Measurements from ENCODE around the gene SEMA3G.

SEMA3G gene

DNA sequence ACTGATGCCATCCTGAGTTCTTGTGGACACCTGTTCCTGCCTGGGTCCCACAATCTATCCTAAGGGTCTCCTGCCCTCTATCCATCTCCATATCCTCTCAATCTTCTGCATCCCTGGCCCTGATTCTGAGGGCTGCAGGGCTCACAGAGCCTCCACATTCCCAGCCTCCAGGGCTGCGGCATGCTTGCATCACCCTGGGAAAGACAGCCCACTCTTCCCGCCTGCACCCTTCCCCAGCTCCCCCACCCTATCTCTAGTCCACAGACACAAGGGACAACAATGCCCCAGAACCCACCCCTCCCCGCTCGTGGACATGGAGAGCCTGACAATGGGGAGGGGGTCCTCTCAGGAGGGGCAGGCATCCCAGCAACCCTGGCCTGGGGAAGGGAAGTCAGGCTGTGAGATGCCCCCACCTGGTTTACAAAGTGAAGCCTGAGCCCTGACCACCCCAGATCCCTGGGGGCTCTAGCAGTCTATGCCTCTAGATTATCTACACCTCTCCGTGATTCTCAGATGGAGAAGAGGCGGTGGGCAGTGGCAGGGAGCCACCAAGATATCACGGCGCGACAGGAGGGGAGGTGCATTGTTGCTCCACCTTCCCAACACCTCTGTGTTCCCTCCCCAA lies 10.3 kb downstream of the SEMA3G start:
- TF ChIP-seq, protein P1, sequence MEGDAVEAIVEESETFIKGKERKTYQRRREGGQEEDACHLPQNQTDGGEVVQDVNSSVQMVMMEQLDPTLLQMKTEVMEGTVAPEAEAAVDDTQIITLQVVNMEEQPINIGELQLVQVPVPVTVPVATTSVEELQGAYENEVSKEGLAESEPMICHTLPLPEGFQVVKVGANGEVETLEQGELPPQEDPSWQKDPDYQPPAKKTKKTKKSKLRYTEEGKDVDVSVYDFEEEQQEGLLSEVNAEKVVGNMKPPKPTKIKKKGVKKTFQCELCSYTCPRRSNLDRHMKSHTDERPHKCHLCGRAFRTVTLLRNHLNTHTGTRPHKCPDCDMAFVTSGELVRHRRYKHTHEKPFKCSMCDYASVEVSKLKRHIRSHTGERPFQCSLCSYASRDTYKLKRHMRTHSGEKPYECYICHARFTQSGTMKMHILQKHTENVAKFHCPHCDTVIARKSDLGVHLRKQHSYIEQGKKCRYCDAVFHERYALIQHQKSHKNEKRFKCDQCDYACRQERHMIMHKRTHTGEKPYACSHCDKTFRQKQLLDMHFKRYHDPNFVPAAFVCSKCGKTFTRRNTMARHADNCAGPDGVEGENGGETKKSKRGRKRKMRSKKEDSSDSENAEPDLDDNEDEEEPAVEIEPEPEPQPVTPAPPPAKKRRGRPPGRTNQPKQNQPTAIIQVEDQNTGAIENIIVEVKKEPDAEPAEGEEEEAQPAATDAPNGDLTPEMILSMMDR (IDR thresholded peaks at IDR 0.05; ENCODE audit: extremely low read depth, missing control alignments), result no peak

DNA sequence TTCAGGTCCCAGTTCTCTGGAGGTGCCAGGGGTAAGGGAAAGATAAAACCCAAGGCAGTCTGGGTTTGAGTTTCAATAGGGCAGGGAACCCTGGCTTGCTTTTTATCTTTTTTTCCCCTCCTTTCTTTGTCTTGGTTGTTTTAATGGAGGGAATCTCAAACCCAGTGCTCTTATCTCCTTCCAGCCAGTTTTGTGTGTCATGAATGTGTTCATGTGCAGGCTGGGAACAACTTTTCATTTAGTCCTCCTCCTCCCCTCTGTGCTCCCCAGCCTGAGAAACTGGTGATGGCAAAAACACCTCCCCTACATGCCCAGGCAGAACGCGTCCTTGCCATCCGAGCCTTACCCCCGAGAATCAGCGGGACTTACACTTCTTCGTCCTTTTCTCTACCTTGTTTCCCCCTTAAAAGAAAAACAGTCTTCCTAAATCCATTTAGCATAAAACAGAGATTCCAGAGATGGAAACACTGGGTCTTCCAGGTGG lies 10.9 kb downstream of the SEMA3G start:
- no peak for DNase-seq (ENCODE audit: low spot score)
- TF ChIP-seq, protein P1 (IDR thresholded peaks at IDR 0.05; ENCODE audit: extremely low read depth, missing control alignments), result no peak

More for the DNA sequence above, 10.3 kb downstream of the SEMA3G start:
- no peak for DNase-seq (ENCODE audit: low spot score)

DNA sequence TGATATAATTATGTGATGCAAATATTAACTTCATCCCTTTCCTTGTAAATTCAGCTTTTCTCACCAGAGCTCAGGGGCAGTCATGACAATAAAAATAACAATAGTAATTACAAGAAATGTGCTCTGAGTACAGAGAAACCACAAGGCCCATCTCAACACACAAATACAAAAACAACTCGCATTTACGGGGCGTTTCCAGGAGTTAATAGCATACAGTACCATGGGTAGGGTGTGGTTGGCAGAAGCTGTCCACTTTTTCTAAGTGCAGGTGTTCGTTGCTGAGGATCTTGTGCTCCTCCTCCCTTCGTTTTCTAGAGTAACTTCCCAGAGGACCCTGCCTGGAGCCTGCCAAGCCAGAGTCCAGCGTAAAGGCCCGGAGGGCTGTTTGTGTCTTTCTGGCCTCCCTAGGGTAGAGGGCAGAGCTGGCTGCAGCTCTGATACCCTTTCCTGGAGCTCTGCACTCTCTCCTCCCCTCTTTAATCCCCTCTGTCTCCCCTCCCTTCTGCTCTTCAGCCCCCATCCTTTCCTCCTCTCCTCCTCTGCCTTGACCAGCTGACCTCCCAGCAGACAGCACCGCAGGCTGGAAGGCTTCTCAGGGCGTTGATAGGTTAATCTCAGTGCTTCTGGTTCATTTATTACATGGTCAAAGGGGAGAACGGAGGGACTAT lies 11.4 kb downstream of the SEMA3G start:
- no peak for DNase-seq (ENCODE audit: low spot score)
- TF ChIP-seq, protein P1 (IDR thresholded peaks at IDR 0.05; ENCODE audit: extremely low read depth, missing control alignments), result no peak

DNA sequence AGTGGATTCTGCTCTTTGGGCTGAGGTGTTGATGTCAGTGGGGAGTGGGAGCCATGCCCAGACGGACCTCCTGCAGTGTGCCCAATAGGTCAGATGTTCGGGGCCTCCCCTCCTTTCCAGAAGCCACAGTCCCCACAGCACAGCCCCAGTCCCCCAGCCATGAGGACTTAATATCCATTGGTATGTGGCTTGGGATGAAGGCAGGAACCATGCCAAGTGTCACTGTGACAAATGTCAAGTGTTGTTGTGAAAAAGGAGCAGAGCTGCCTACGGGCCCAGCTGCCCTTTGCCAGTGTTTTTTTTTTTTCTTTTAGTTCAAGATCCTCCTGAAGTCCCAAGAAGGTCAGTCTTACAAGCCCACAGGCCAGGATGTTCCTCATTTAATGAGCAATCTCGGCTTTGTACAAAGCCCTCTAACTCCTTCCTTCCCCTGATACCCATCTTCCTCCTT lies 12.2 kb downstream of the SEMA3G start:
- TF ChIP-seq, protein P1 (IDR thresholded peaks at IDR 0.05; ENCODE audit: extremely low read depth, missing control alignments), result no peak
- no peak for DNase-seq (ENCODE audit: low spot score)

DNA sequence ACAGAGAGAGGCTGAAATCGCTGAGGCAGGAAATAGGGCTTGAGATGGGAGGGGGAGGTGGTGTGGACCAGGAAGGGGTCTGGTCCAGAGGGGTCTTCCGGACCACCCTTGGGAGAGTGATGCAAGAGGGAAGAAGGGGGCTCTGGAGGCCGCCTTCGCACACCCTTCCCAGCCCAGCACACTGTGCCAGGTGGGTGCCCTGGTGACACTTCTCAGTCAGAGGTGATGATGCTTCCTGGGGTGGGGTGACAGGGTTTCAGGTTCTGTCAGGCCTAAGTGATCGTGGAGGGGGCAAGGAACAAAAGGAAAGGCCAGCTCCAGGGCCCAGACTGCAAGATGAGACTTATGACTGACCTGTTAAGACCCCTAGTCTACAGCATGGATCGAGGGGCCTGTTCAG lies 12.7 kb downstream of the SEMA3G start:
- no peak for DNase-seq (ENCODE audit: low spot score)
- TF ChIP-seq, protein P1 (IDR thresholded peaks at IDR 0.05; ENCODE audit: extremely low read depth, missing control alignments), result no peak

DNA sequence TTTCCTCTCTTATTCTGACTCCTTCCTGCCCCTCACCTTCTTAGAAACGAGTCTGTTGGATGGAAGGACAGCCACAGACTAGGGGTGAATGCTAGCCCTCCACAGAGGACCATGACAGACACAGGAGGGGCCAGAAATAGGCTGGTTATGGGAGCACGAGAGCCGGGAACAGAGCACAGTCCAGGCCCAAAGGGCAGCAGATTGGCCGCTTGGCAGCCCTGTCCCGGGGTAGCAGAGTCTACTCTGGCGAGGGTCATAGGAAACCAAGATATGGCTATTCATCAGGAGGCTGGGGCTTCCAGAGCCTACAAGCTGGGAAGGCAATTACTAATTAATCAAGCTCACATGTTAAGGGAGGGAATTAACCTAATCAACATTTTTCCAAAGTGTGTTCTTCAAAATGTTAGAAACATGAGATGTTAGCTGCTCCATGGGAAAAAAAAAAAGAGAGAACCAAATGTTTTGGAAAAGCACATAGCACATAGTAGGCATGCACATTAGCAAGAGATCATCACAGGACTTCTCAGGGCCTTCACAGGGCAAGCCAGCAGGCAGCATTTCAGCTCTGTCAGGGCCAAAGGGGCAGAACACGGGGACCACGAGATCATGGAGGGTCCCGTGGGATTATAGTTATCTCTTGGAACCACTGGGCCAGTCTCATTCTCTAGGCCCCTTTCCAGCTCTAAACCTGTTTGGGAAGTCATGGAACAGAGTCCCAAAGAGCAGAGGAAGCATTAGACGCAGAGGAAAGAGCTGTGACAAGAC lies 13.3 kb downstream of the SEMA3G start:
- TF ChIP-seq, protein P1 (IDR thresholded peaks at IDR 0.05; ENCODE audit: extremely low read depth, missing control alignments), result no peak
- no peak for DNase-seq (ENCODE audit: low spot score)

DNA sequence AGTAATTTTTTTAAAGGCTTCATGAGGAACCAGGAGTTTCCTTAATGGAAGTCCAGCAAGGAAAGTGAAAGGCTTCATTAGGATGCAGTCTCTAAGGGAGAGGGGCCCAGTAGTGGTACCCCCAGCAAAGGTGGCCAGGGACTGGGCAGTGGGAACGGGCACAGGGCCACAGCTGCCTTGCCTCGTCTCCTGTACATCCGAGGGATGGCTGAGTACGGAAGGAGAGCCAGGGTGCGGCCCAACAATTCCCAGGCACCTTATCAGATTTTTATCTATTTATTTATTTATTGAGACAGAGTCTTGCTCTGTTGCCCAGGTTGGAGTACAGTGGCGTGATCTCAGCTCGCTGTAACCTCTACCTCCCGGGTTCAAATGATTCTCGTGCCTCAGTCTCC lies 14.5 kb downstream of the SEMA3G start:
- TF ChIP-seq, protein P1 (IDR thresholded peaks at IDR 0.05; ENCODE audit: extremely low read depth, missing control alignments), result no peak
- no peak for DNase-seq (ENCODE audit: low spot score)

All from GM20000 (cell line).